Measurements from ENCODE around the gene COL3A1.

Gene COL3A1

DNA sequence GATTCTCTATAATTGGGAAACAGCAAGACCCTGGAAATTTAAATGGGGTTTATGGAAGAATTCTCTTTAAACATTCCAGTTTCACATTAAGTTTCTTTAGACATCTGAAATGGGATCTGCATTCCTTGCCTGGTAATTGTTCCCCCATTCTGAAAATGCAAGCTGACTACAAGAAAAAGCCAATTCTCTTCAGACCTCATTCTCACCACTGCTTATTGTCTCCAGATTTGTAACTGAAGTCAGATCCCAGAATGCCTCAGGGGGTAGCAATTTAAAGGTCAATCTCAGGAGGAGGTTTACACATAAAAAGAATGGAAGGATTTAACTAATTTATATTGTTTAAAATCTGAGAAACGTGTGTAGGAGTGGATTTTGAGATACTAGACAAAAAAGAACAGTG lies 41.2 kb downstream of the COL3A1 start:
- Histone ChIP-seq H3K36me3 (ENCODE audit: control insufficient read depth, insufficient read depth, low read length) (no peaks in the 10 kb centered on the region), H3K27ac (ENCODE audit: low read length) (no peak overlapping the region), H3K9me3 (ENCODE audit: control insufficient read depth, insufficient read depth, low read length) (no peaks in the 10 kb centered on the region), H3K4me1 (ENCODE audit: control insufficient read depth, insufficient read depth, low read length) (no peaks in the 10 kb centered on the region), H3K27me3 (ENCODE audit: control insufficient read depth, insufficient read depth, low read length) (no peaks in the 10 kb centered on the region), H3K4me3 (ENCODE audit: low read length) (no peak overlapping the region)
- 100% methylated on average over 1 of the region's 1 CpG for WGBS (ENCODE audit: insufficient coverage, insufficient read length)
- no peak for DNase-seq (ENCODE audit: low read depth, low spot score)

DNA sequence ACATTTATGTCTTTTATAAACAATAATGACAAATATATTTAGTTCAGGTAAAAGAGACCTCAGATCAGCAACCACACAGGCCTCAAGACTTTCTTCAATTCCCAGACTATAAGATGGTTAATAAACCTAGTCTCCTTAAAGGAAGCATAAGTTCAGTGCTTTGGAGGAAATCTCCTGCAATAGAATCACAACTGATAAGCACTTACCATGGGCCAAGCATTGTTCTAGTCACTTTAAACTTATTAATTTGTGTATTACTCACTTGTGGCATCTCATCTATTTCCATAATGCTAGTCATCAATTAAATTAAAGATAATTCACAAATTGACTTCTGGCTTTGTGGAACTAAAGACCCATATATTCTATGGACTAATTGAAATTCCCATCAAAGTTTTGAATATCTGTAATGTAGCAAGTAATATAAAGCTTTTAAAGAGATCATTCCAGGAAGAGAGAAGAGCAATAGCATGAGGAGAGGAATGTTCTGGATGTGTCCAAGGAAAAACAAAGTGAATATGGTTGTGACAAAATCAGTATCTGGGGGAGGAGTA lies 42.2 kb downstream of the COL3A1 start:
- no peaks in the 10 kb centered on the region for H3K36me3 ChIP-seq (ENCODE audit: control insufficient read depth, insufficient read depth, low read length)
- DNase-seq (ENCODE audit: low read depth, low spot score): no peak
- no peaks in the 10 kb centered on the region for H3K27me3 ChIP-seq (ENCODE audit: control insufficient read depth, insufficient read depth, low read length)
- H3K9me3 ChIP-seq (ENCODE audit: control insufficient read depth, insufficient read depth, low read length): no peaks in the 10 kb centered on the region
- H3K27ac ChIP-seq (ENCODE audit: low read length): no peak overlapping the region
- H3K4me3 ChIP-seq (ENCODE audit: low read length): no peak overlapping the region
- no peaks in the 10 kb centered on the region for H3K4me1 ChIP-seq (ENCODE audit: control insufficient read depth, insufficient read depth, low read length)

DNA sequence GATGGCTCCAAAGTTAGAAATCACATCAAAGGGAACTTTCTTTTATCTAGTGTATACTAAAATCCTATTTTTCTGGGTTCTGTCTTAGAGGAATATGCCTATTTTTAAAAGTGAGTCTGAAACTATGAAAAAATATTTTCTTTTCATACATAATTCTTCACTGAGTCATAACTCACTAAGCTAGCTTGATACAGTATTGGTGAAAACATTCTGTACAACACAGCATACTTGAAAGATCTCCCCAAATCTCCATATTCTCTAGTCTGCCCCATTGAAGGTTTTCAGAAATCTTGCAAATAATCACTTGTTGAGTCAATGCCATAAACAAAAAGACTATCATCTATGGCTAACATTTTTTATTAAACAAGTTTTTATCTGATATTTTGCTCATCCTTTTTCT lies 44.5 kb downstream of the COL3A1 start:
- Histone ChIP-seq H3K27ac (ENCODE audit: low read length) (no peak overlapping the region), H3K4me1 (ENCODE audit: control insufficient read depth, insufficient read depth, low read length) (no peaks in the 10 kb centered on the region), H3K9me3 (ENCODE audit: control insufficient read depth, insufficient read depth, low read length) (no peaks in the 10 kb centered on the region), H3K36me3 (ENCODE audit: control insufficient read depth, insufficient read depth, low read length) (no peaks in the 10 kb centered on the region), H3K4me3 (ENCODE audit: low read length) (no peak overlapping the region), H3K27me3 (ENCODE audit: control insufficient read depth, insufficient read depth, low read length) (no peaks in the 10 kb centered on the region)
- no peak for DNase-seq (ENCODE audit: low read depth, low spot score)

DNA sequence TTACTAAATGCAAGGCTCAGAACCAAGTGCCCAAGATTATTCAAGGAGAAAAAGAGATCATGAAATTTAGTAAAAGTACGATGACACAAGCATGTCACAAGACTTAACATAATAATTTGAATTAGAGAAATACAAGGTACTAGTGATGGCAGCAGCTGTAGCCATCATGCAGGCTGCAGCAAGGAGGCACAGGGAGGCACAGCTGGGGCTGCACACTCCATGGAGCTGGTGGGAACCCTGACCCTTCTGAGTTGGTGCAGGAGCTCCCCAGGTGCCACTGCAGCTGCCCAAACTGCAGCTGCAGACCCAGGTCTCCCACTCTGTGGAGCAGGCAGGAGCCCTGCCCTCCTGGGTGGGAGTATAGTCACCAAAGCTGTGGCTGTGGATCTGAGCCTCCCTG lies 46.0 kb downstream of the COL3A1 start:
- Histone ChIP-seq H3K36me3 (ENCODE audit: control insufficient read depth, insufficient read depth, low read length) (no peaks in the 10 kb centered on the region), H3K4me3 (ENCODE audit: low read length) (no peak overlapping the region), H3K27me3 (ENCODE audit: control insufficient read depth, insufficient read depth, low read length) (no peaks in the 10 kb centered on the region), H3K27ac (ENCODE audit: low read length) (no peak overlapping the region), H3K9me3 (ENCODE audit: control insufficient read depth, insufficient read depth, low read length) (no peaks in the 10 kb centered on the region), H3K4me1 (ENCODE audit: control insufficient read depth, insufficient read depth, low read length) (no peaks in the 10 kb centered on the region)
- WGBS (ENCODE audit: insufficient coverage, insufficient read length): no CpG with 5 or more reads among the region's 1 CpG
- no peak for DNase-seq (ENCODE audit: low read depth, low spot score)

DNA sequence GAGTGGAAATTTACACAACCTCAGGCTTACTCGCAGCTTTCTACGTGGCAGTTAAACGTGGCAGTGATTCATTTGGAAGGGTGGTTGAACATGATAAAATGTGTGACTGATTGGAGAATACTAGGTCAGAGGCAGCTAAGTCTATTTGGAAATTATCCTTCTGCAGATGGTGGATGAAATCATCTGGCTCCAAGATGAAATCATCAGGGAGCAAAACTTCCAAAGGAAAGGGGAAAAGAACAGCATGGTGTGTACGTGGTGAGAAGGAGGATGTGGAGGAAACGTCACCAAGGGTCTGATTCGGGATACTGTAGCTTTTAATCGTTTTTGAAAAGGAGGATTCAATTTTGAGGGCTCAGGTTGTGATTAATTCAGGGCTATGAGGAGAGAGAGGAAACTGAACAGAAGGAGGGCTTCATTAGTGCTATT lies 47.9 kb downstream of the COL3A1 start:
- Histone ChIP-seq H3K27ac (ENCODE audit: low read length) (no peak overlapping the region), H3K27me3 (ENCODE audit: control insufficient read depth, insufficient read depth, low read length) (no peaks in the 10 kb centered on the region)
- no CpG with 5 or more reads among the region's 7 CpGs for WGBS (ENCODE audit: insufficient coverage, insufficient read length)

DNA sequence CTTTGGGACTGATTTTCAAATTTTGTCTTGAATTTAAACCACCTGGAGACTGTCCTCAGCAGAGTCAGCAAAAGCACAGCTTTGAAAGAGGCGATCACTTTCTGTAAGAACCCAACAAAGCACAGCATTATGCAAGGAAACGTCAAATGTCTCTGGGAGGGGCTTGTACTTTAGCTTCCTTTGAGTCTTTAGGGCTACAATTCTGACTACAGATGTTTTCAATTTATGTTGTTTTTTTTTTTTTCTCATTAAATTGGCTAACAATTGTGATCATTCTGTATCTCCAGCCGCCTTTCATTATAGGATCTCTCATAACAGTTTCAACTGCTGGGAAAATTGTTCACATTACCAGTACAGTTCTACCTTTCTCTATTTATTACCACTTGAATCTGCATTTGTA lies 48.3 kb downstream of the COL3A1 start:
- no peaks in the 10 kb centered on the region for H3K36me3 ChIP-seq (ENCODE audit: control insufficient read depth, insufficient read depth, low read length)
- no peak overlapping the region for H3K27ac ChIP-seq (ENCODE audit: low read length)
- no peak overlapping the region for H3K4me3 ChIP-seq (ENCODE audit: low read length)
- no peaks in the 10 kb centered on the region for H3K4me1 ChIP-seq (ENCODE audit: control insufficient read depth, insufficient read depth, low read length)
- DNase-seq (ENCODE audit: low read depth, low spot score): no peak
- WGBS (ENCODE audit: insufficient coverage, insufficient read length): no CpG with 5 or more reads among the region's 3 CpGs
- no peaks in the 10 kb centered on the region for H3K9me3 ChIP-seq (ENCODE audit: control insufficient read depth, insufficient read depth, low read length)
- H3K27me3 ChIP-seq (ENCODE audit: control insufficient read depth, insufficient read depth, low read length): no peaks in the 10 kb centered on the region

More for the DNA sequence above, 47.9 kb downstream of the COL3A1 start:
- Histone ChIP-seq H3K4me1 (ENCODE audit: control insufficient read depth, insufficient read depth, low read length) (no peaks in the 10 kb centered on the region), H3K4me3 (ENCODE audit: low read length) (no peak overlapping the region), H3K36me3 (ENCODE audit: control insufficient read depth, insufficient read depth, low read length) (no peaks in the 10 kb centered on the region), H3K9me3 (ENCODE audit: control insufficient read depth, insufficient read depth, low read length) (no peaks in the 10 kb centered on the region)
- no peak for DNase-seq (ENCODE audit: low read depth, low spot score)

DNA sequence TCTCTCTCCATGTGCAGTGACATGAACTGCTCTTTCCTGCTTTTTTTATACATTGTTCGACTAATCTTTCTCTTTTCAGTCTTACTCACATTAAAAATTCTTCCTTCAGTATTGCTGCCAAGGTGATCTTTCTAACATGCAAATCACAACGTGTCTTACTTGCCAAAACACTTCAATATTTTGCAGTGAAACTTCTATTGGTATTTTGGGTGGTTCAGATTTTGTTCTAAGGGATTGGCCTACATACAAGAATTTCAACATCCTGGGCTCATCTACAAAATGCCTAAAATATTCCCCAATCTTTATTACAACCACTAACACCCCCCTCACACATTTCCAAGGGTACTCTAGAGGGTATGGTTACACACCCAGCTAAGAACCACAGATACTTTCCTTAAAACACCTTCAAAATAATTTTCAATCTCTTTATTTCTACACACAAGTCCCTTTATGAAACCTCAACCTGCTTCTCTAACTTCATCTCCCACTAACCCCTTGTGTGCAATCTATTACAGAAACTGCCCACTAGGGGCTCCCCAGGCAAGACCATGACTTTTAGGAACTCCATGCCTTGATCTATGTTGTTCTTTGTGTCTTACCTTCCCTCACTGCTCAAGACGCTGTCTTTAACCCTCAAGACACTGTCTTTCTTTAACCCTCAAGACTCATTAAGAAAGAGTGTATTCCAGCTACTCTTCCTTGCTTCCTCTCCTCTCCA lies 50.9 kb downstream of the COL3A1 start:
- WGBS (ENCODE audit: insufficient coverage, insufficient read length): no CpG with 5 or more reads among the region's 3 CpGs
- Histone ChIP-seq H3K9me3 (ENCODE audit: control insufficient read depth, insufficient read depth, low read length) (no peaks in the 10 kb centered on the region), H3K27ac (ENCODE audit: low read length) (no peak overlapping the region), H3K27me3 (ENCODE audit: control insufficient read depth, insufficient read depth, low read length) (no peaks in the 10 kb centered on the region), H3K36me3 (ENCODE audit: control insufficient read depth, insufficient read depth, low read length) (no peaks in the 10 kb centered on the region), H3K4me3 (ENCODE audit: low read length) (no peak overlapping the region), H3K4me1 (ENCODE audit: control insufficient read depth, insufficient read depth, low read length) (no peaks in the 10 kb centered on the region)
- peak; percentile 13 for DNase-seq (ENCODE audit: low read depth, low spot score)

DNA sequence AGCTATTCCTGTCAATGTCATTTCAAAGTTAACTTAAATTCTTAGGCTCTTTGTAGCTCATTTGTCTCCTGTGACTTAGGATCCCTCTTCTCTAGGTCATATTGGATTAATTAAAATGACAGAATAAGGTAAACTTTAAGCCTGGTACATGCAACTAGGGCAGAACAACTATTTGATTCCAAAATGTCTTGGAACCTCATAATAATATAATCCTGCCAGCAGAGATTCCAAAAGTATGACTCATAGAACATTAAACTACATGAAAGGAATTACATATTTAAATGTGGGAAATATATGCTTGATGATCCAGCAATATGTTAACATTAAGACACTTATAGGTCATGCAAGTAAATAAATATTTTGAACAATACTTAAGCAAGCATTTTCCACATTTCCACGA lies 63.3 kb downstream of the COL3A1 start:
- Histone ChIP-seq H3K27me3 (ENCODE audit: control insufficient read depth, insufficient read depth, low read length) (no peaks in the 10 kb centered on the region), H3K9me3 (ENCODE audit: control insufficient read depth, insufficient read depth, low read length) (no peaks in the 10 kb centered on the region), H3K27ac (ENCODE audit: low read length) (no peak overlapping the region), H3K4me3 (ENCODE audit: low read length) (no peak overlapping the region), H3K36me3 (ENCODE audit: control insufficient read depth, insufficient read depth, low read length) (no peaks in the 10 kb centered on the region), H3K4me1 (ENCODE audit: control insufficient read depth, insufficient read depth, low read length) (no peaks in the 10 kb centered on the region)
- no CpG with 5 or more reads among the region's 1 CpG for WGBS (ENCODE audit: insufficient coverage, insufficient read length)
- no peak for DNase-seq (ENCODE audit: low read depth, low spot score)

DNA sequence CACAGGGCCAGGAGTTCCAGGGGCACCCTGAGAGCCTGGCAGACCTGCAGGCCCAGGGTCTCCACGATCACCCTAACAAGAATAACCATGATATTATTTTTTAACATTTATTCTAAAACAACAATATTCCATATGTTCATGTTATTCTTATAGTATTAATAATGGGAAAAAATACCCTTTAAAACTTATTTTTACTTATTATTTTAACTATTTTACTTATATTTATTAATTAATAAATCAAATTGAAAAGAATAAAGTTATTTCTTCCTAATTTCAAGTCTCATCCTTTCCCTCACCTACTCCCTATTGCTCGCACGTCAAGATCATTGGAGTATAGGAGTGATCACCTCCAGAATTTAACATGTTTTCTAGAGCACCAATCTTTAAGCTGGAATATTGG lies 71.7 kb downstream of the COL3A1 start:
- Histone ChIP-seq H3K4me3 (ENCODE audit: low read length) (no peak overlapping the region), H3K36me3 (ENCODE audit: control insufficient read depth, insufficient read depth, low read length) (no peaks in the 10 kb centered on the region), H3K4me1 (ENCODE audit: control insufficient read depth, insufficient read depth, low read length) (no peaks in the 10 kb centered on the region), H3K27ac (ENCODE audit: low read length) (no peak overlapping the region), H3K27me3 (ENCODE audit: control insufficient read depth, insufficient read depth, low read length) (no peaks in the 10 kb centered on the region), H3K9me3 (ENCODE audit: control insufficient read depth, insufficient read depth, low read length) (no peaks in the 10 kb centered on the region)
- no CpG with 5 or more reads among the region's 3 CpGs for WGBS (ENCODE audit: insufficient coverage, insufficient read length)
- DNase-seq (ENCODE audit: low read depth, low spot score): no peak

DNA sequence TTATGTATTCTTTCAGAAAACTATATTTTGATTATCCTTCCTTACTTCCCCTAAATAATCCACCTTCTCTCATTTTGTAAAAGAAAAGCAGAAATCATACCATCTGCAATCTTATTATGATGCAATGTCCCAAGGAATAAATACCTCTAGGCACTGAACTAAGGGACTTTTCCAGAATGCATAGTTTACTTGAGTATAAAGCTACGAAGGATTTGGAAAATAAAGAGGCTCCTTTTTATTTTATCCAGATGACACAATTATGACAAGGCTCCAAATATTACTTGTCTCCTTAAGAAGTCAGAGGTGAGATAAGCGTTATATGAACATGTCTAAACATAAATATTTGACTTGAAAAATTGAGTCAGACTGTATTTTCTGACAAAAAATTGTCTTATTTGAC lies 72.1 kb downstream of the COL3A1 start:
- Histone ChIP-seq H3K4me1 (ENCODE audit: control insufficient read depth, insufficient read depth, low read length) (no peaks in the 10 kb centered on the region), H3K9me3 (ENCODE audit: control insufficient read depth, insufficient read depth, low read length) (no peaks in the 10 kb centered on the region), H3K4me3 (ENCODE audit: low read length) (no peak overlapping the region), H3K36me3 (ENCODE audit: control insufficient read depth, insufficient read depth, low read length) (no peaks in the 10 kb centered on the region), H3K27me3 (ENCODE audit: control insufficient read depth, insufficient read depth, low read length) (no peaks in the 10 kb centered on the region), H3K27ac (ENCODE audit: low read length) (no peak overlapping the region)
- no peak for DNase-seq (ENCODE audit: low read depth, low spot score)
- no CpG with 5 or more reads among the region's 2 CpGs for WGBS (ENCODE audit: insufficient coverage, insufficient read length)

DNA sequence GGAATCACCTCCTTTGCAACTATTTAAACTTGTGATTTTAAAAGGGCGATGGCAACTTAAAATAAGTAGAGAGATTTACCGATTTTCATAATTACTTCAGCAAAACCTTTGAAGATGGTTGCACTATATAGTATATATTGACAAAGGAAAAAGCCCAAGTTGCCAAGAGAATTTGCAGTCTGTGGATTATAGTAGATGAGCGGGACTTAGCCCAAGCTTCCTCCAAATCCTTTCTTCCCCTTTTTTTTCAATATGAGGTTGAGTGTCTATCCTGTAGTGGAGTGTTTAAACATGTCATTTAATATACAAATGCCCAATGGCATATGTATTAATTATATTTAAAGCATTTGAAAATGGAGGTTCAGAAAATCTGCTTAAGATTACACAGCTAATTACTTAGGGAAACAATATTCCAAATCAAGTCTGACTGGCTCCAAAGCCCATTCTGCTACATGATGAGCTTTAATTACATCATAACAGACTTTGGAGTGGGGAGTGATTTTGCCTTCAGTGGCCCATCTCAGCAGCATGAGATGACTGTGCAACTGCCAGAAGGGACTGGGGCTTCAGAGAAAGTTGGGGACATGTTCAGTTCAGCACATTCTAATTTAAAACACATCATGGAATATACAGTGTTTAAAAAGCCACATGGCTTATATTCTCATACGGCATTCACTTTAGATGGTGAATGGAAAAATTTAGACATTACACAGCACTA lies 73.2 kb downstream of the COL3A1 start:
- no peak for DNase-seq (ENCODE audit: low read depth, low spot score)
- H3K27me3 ChIP-seq (ENCODE audit: control insufficient read depth, insufficient read depth, low read length): no peaks in the 10 kb centered on the region
- H3K9me3 ChIP-seq (ENCODE audit: control insufficient read depth, insufficient read depth, low read length): no peaks in the 10 kb centered on the region
- no peaks in the 10 kb centered on the region for H3K36me3 ChIP-seq (ENCODE audit: control insufficient read depth, insufficient read depth, low read length)
- WGBS (ENCODE audit: insufficient coverage, insufficient read length): no CpG with 5 or more reads among the region's 4 CpGs
- no peaks in the 10 kb centered on the region for H3K4me1 ChIP-seq (ENCODE audit: control insufficient read depth, insufficient read depth, low read length)
- no peak overlapping the region for H3K27ac ChIP-seq (ENCODE audit: low read length)
- H3K4me3 ChIP-seq (ENCODE audit: low read length): no peak overlapping the region

All from iPS DF 6.9 (cell line).